SIG-M5 treated with dmso at 0.1 percent for 504 hours (cell line): Measurements from ENCODE around the gene SORL1-AS1.

ENCODE experiments used
- DNase-seq: peaks from one replicate; lab custom pipeline; 2025; ENCODE audit not compliant: unreplicated experiment; lab: John Stamatoyannopoulos, UW

SORL1-AS1 gene

GRCh38 chr11:121453589-121454299, 977 bp upstream of the SORL1-AS1 start:
- no peak for DNase-seq

- DNase-seq = peak; percentile 54
Measured at GRCh38 chr11:121451986-121452608, 670 bp downstream of the SORL1-AS1 start, which contains the start of gene SORL1. Gene SORL1 (plus strand): TSS chr11:121452314. CDS start chr11:121452332, 18 bp downstream.

- no peak for DNase-seq
Measured at GRCh38 chr11:121451178-121451985, 1.4 kb downstream of the SORL1-AS1 start.

DNA sequence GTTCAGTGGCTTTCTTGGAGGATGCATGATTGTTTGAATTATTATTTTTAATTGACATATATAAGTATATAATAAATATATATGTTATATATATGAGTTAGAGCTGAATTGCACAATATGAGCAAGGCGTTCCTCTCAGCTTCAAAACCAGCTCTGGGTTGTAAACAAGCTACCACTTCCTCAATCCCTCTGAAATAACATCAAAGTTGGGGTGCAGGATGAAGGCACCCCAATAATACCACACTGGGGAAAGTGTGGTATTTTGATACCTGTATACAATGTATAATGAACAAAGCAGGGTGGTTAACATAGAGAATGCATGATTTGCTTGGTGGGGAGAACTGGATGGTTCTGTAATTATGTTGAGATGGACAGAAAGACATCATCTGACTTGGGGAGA, 2.4 kb downstream of the SORL1-AS1 start:
- no peak for DNase-seq

DNA sequence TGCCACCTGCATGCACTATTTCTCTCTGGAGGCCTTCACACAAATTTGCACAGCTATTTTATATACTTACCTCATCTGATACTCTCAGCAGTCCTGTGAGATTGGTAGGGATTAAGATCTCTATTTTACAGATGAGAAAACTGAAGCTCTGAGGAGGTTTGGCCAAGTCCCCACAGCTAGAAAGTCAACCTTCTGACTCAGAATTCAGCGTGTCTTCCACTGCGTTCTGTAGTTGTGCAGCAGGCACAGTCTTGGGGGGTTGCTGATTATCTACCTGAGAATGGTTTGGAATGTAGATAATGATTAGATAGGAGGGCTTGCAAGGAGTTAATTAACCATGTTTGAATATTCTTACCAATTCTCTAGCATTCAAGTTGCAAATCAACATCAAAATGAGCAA, 3.1 kb downstream of the SORL1-AS1 start:
- DNase-seq = no peak

DNA sequence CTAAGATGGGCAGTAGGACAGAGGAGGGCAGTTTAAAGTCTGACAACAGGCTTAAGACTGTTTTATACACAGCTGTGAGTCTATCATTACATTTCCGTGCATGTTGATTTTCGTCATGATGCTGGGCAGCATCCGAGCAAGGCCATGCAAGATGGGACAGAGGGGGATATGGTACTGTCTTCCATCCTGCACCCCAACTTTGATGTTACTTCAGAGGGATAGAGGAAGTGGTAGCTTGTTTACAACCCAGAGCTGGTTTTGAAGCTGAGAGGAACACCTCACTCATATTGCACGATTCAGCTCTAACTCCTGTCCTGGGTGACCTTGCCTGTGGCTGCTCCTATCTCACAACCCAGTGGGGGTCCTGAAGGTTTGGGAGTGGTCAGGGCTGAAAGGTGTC, 3.6 kb downstream of the SORL1-AS1 start:
- DNase-seq = no peak

DNA sequence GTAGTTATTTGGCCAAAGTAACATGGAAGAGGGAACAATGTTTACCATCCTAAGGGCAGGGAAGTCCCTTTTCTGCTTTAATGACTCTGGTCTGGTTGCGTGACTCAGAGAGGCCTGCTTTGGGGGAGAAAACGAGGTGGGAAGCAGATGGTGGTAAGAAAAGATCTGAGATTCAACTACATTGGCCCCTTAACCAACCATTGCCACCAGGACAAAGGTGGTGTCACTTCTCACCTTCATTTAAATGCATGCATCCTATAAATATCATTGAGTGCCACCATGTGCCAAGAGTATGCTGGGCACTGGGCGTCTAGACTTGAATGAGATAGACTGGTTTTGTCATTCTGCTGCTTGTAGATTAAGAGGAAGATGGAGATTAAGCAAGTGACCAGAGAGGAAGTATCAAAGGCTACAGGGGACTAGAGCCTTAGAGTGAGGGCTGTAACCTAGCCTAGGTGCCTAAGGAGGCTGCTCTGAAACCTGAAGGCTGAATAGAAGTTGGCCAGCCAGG, 4.3 kb downstream of the SORL1-AS1 start:
- DNase-seq = peak; percentile 76

DNA sequence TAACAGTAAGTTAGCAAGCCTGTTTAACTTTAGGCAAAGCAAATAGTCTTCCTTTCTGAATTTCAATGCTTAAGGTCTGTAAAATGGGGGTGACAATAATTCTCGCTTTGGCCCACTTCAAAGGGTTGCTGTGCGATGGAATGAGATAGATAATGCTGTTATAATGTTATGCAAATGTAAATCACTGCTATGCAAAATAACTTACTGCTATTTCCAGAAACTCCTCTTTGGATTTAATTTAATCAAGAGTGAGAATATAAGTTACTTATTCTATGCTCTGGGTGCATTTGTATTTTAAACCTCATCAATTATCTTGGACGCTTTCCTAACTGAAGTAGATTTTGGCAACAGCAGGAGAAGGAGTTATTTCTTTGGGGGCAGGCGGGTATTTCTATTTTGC, 4.8 kb downstream of the SORL1-AS1 start:
- no peak for DNase-seq

GRCh38 chr11:121446752-121447156, 6.0 kb downstream of the SORL1-AS1 start:
- no peak for DNase-seq

- DNase-seq = no peak
Measured at GRCh38 chr11:121445071-121445768, 7.5 kb downstream of the SORL1-AS1 start.

GRCh38 chr11:121444526-121444925, 8.2 kb downstream of the SORL1-AS1 start:
- no peak for DNase-seq

- no peak for DNase-seq
Measured at GRCh38 chr11:121443688-121444275, 9.0 kb downstream of the SORL1-AS1 start.

DNA sequence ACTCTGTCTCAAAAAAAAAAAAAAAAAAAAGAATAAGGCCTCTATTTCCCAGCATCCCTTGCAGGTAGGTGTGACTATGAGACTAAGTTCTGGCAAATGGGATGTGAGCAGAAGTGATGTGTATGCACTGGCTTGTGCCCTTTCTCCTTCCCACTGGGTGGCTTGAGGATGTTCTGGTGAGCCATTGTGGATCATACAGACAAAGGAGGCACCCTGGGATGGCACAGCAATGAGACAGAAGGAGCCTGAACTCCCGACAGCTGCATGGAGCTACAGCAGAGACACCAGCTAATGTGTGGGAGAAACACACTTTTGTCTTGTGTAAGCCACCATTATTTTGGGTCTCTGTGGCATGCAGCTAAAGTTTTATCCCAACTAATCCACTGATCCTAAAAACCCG, 11.2 kb downstream of the SORL1-AS1 start:
- DNase-seq = no peak

GRCh38 chr11:121439759-121440158, 13.0 kb downstream of the SORL1-AS1 start:
- DNase-seq = no peak

DNA sequence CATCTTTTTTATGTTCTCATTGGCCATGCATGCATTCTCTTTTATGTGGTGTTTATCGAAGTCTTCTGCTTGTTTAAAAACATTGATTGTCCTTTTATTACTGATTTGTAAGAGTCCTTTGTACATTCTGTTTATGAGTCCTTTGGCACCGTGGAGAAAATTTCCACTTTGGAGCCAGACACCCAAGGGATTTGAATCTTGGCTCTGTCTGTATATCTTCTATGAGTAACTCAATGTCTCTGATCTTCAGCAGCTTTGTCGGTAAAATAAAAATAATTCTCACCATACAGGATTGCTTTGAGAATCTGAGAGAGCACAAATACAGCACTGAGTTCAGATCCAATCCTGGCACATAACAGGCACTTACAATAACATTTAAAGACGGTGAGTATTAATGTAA, 13.4 kb downstream of the SORL1-AS1 start:
- no peak for DNase-seq

DNA sequence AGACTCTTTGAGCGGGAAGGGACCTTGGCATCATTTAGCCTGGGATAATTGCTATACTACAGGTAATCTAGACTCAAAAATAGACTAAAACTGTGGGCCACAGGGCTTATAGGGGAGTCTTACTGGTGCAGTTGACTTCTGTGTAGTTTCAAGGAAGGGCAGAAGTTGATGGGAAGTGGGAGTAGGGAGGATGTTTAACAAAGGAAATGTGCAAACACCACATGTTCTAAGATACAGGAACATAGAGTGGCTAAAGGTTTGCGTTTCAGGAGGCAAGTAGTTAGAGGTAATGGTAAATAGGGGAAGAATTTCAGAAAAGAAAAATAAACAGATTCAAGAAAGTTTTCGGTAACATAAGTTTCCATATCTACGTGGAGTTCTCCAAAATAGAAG, 15.1 kb downstream of the SORL1-AS1 start:
- DNase-seq = no peak

- peak; percentile 28 for DNase-seq
Measured at GRCh38 chr11:121437018-121437685, 15.6 kb downstream of the SORL1-AS1 start.

DNA sequence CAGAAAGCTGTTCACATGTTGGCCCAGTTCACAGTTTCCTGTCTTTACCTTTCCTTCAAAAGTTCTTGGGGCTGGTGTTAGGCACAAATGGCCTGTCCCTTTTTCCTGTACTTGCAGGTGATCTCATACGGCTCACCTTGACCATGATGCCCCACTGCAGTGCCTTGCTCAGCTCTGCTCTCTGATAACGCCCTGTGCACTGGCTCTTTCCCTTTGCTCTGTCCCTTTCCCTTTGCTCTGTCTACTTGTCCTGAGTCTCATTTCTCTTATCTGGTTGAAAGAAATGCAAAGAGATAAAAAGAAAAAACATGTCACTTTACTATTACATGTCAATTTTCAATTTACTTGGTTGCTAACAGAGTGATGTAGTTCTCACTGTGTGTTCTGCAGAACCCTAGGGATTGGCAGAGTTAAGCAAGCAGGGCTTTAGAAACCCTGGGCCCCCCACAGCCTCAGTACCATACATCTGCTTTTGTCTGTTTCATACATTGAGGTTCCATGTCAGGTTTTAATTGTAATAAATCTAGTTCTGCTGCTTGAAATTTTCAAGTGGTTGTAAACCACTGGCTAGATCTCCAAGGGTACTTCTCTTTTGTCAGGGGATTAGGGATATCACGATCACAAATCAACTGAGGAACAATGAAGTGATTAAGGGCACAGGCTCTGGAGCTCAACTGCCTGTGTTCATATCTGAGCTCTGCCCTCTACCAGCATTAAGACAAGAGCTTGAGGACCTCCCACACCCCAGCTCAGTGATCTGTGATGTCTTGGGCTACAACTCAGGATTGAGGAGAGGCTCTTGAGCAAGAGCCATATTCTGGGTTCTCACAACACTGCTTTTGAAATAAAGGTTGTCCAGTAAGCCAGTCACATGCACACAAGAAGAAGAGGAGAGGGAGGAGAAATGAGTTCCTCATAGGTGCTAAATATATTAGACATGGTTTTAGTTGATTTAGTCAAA, 16.9 kb downstream of the SORL1-AS1 start:
- DNase-seq = peak; percentile 84

DNA sequence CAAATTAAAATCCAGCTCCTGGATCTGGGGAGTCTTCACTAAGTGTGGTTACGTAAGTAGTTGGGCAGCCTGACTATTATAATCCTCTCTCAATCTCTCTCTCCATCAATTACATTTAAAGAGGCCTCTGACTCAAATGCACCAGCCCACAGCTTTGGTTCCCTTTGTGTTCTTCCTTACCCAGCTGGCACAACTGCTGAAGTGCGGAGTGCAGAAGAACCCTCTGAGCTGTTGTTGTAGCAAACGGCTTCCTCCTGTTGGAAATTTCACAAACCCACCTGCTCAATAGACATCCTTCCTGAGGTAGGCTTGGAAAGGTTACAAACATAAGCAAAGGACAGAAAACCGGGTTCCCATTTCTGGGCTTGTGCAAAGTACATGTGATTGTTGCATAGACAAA, 17.6 kb downstream of the SORL1-AS1 start:
- DNase-seq = peak; percentile 16
